ENCODE results near the gene ANO3. TPM values are rescaled to one million over a fixed set of nuclear protein-coding genes. Genes with fewer than 3 reads are reported as not detected.

The ANO3 gene
- total RNA-seq, 2 donors from 2014 or later, result 0.12 to 0.13 TPM

GRCh38 chr11:26655287-26655686 lies 323.4 kb downstream of the ANO3 start:
- intact Hi-C loops (cut with DNase I), result loop anchor here (10.0 kb wide), 1 partner anchor 100 kb away; no protein-coding TSS in a partner anchor
- Histone ChIP-seq H3K36me3 (no peaks in the 10 kb centered on the region), H3K27ac (no peak overlapping the region), H3K27me3 (no peaks in the 10 kb centered on the region), H3K9ac (ENCODE audit: low read depth in 2 of 2, low read length in 2 of 2) (no peak overlapping the region), H3K4me3 (no peak overlapping the region), H3K4me1 (no peaks in the 10 kb centered on the region), H3K9me3 (no peaks in the 10 kb centered on the region)
- DNase-seq, result no peak
- no peak for TF ChIP-seq CTCF (IDR thresholded peaks at IDR 0.05)

GRCh38 chr11:26662916-26663315 lies 331.0 kb downstream of the ANO3 start:
- intact Hi-C loops (cut with DNase I), result no loop called here
- no peak for TF ChIP-seq CTCF (IDR thresholded peaks at IDR 0.05)
- Histone ChIP-seq H3K27ac (no peak overlapping the region), H3K4me3 (no peak overlapping the region), H3K9me3 (no peaks in the 10 kb centered on the region), H3K4me1 (no peaks in the 10 kb centered on the region), H3K27me3 (no peaks in the 10 kb centered on the region), H3K9ac (ENCODE audit: low read depth in 2 of 2, low read length in 2 of 2) (no peak overlapping the region), H3K36me3 (no peaks in the 10 kb centered on the region)
- DNase-seq, result no peak

- no peaks in the 10 kb centered on the region for H3K9me3 ChIP-seq
- no peak overlapping the region for H3K4me3 ChIP-seq
- DNase-seq, result no peak
- no peak for TF ChIP-seq CTCF (IDR thresholded peaks at IDR 0.05)
- no peak overlapping the region for H3K9ac ChIP-seq (ENCODE audit: low read depth in 2 of 2, low read length in 2 of 2)
- H3K27ac ChIP-seq, result no peak overlapping the region
- no peaks in the 10 kb centered on the region for H3K27me3 ChIP-seq
- intact Hi-C loops (cut with DNase I), result no loop called here
- no peaks in the 10 kb centered on the region for H3K36me3 ChIP-seq
- no peaks in the 10 kb centered on the region for H3K4me1 ChIP-seq
Measured at GRCh38 chr11:26665036-26665435, 333.1 kb downstream of the ANO3 start.

- no peak for DNase-seq
- TF ChIP-seq CTCF (IDR thresholded peaks at IDR 0.05), result no peak
- Histone ChIP-seq H3K9me3 (no peaks in the 10 kb centered on the region), H3K4me1 (no peaks in the 10 kb centered on the region), H3K27ac (no peak overlapping the region), H3K36me3 (no peaks in the 10 kb centered on the region), H3K27me3 (no peaks in the 10 kb centered on the region), H3K4me3 (no peak overlapping the region), H3K9ac (ENCODE audit: low read depth in 2 of 2, low read length in 2 of 2) (no peak overlapping the region)
- intact Hi-C loops (cut with DNase I), result no loop called here
Measured at GRCh38 chr11:26665946-26666345, 334.0 kb downstream of the ANO3 start.

GRCh38 chr11:26675233-26675928 lies 343.5 kb downstream of the ANO3 start:
- no peak for TF ChIP-seq CTCF (IDR thresholded peaks at IDR 0.05)
- Histone ChIP-seq H3K4me3 (no peak overlapping the region), H3K27ac (no peak overlapping the region), H3K36me3 (no peaks in the 10 kb centered on the region), H3K9me3 (no peaks in the 10 kb centered on the region), H3K4me1 (no peaks in the 10 kb centered on the region), H3K9ac (ENCODE audit: low read depth in 2 of 2, low read length in 2 of 2) (no peak overlapping the region), H3K27me3 (no peaks in the 10 kb centered on the region)
- intact Hi-C loops (cut with DNase I), result no loop called here
- no peak for DNase-seq
